Gastrocnemius medialis (tissue), 4 donors: ENCODE results near the gene RPS14.
A peak's percentile ranks its signal among the peaks of the same experiment; 100 is the strongest.

Experiments
- CTCF ChIP-seq, 5 experiments: fragments of 450-650 bp in 3 of 5; fragments of 200-600 bp in 2 of 5; sonication (generic) in 2 of 5; IDR thresholded peaks in 4 of 5; conservative IDR thresholded peaks in 1 of 5; 1 replicate in 4 of 5; 2 replicates in 1 of 5; pipeline ENCODE4 v1.5.1; 2016 to 2019; ENCODE audit warnings: antibody characterized with exemption in 5 of 5, mild to moderate bottlenecking in 3 of 5, moderate library complexity in 3 of 5
- POLR2A ChIP-seq, 2 donors: fragments of 450-650 bp; IDR thresholded peaks; one replicate each; pipeline ENCODE4 v1.6.1; 2017; ENCODE audit warnings: antibody characterized with exemption in 2 of 2, mild to moderate bottlenecking in 2 of 2, moderate library complexity in 2 of 2

- TF ChIP-seq CTCF (IDR thresholded peaks at IDR 0.05 in 4 of 5, conservative IDR thresholded peaks at IDR 0.05 in 1 of 5) (peak; percentile 85 to 96 (median 93)), POLR2A (IDR thresholded peaks at IDR 0.05) (peak; percentile 83 to 88)
Observed at GRCh38 chr5:150449517-150450339, at the start of gene RPS14.
